Right cardiac atrium (tissue), 5 donors: ENCODE measurements around the gene MTLN. TPM values are rescaled to one million over a fixed set of nuclear protein-coding genes. Genes with fewer than 3 reads are reported as not detected.
A peak's percentile ranks its signal among the peaks of the same experiment; 100 is the strongest.
"Not testable (repeated sequence)": the region's sequence is repeated elsewhere in the genome, so short reads cannot be mapped to it uniquely, and the experiment has no call there.

Experiments used
- ATAC-seq, 2 donors: fragments of 200-7000 bp; cut with Tn5 transposase; one replicate each; pipeline versions ENCODE4 v1.8.0 to v1.9.1; 2020; ENCODE audit warnings: moderate library complexity in 2 of 2, mild to moderate bottlenecking in 1 of 2
- DNase-seq, 3 donors: peaks; one replicate each; pipeline ENCODE4 v3.0.0-alpha.2; 2020
- H3K27ac ChIP-seq: one replicate; pipeline ENCODE4 v1.5.1; 2013; ENCODE audit warnings: mild to moderate bottlenecking, low read length, control low read depth, moderate library complexity
- H3K27me3 ChIP-seq: one replicate; pipeline ENCODE4 v1.6.1; 2013; ENCODE audit not compliant: control insufficient read depth, insufficient read depth
- H3K4me1 ChIP-seq: one replicate; pipeline ENCODE4 v1.6.1; 2013; ENCODE audit warnings: low read length; ENCODE audit not compliant: control insufficient read depth, insufficient read depth
- H3K4me3 ChIP-seq: one replicate; pipeline ENCODE4 v1.5.1; 2013; ENCODE audit warnings: low read length, control low read depth
- H3K9me3 ChIP-seq: one replicate; pipeline ENCODE4 v1.6.1; 2013; ENCODE audit warnings: low read length; ENCODE audit not compliant: control insufficient read depth
- WGBS: extraction: QIAGEN DNeasy Blood & Tissue Kit; methylation state at CpG from one replicate; pipeline ENCODE4 v1.1.7; 2013; 5-methylcytosine and 5-hydroxymethylcytosine counted together
- intact Hi-C, 4 donors: fragments of 100-400 bp; cut with DNase I; formaldehyde crosslinking; loops; one replicate each; pipeline versions ENCODE4 v1.11.0 to v1.14.0; 2022 to 2023
- long read RNA-seq, 4 donors: library from polyadenylated mRNA; unstranded; transcript quantifications; one replicate each; pipeline ENCODE4 v2.0.0, GENCODE V29; 2020 to 2021
- polyA plus RNA-seq: library from polyadenylated mRNA; stranded (reverse); fragments of 200-250 nt; gene quantifications from one replicate; pipeline ENCODE4 v1.2.3, GENCODE V29; 2013
- total RNA-seq, 4 donors: library from RNA; stranded (reverse); fragmentation: NEBNext Ultra II Directional; extraction: Animal tissue kit (Norgen Biotek cat#: 25700); gene quantifications; one replicate each; pipeline ENCODE4 v1.2.1, GENCODE V29; 2021
- donor health status: healthy with polysubstance abuse.
- donor health status: DM: no; HTN: yes; CAD: no.
- donor health status: DM: no; HTN: no; CAD: no.
- donor health status: DM: no; HTN: yes; CAD: no; lungs with severe emphysema.
- donor health status: DM: yes; HTN: yes; CAD: no.

MTLN gene
- total RNA-seq: 100 to 1,000 TPM; 113 to 142 (median 135) TPM
- 565 TPM for polyA plus RNA-seq
- long read RNA-seq, donor 1, transcript MTLN-203 (2 exons, 441 nt): major isoform, 39 of 43 reads
- long read RNA-seq, donor 1, partial matches to known transcripts: 0 of 43 reads
- long read RNA-seq, donor 1, other reads (novel, unspliced or antisense): 4 of 43 reads
- long read RNA-seq, donor 2, transcript MTLN-203 (2 exons, 441 nt): major isoform, 95 of 99 reads
- long read RNA-seq, donor 2, partial matches to known transcripts: 0 of 99 reads
- long read RNA-seq, donor 2, other reads (novel, unspliced or antisense): 4 of 99 reads
- long read RNA-seq, donor 3, transcript MTLN-203 (2 exons, 441 nt): major isoform, 29 of 30 reads
- long read RNA-seq, donor 3, partial matches to known transcripts: 0 of 30 reads
- long read RNA-seq, donor 3, other reads (novel, unspliced or antisense): 1 of 30 reads
- long read RNA-seq, donor 4, transcript MTLN-203 (2 exons, 441 nt): major isoform, 47 of 47 reads
- long read RNA-seq, donor 4, partial matches to known transcripts: 0 of 47 reads
- long read RNA-seq, donor 4, other reads (novel, unspliced or antisense): 0 of 47 reads

- Histone ChIP-seq H3K4me1 (no peaks in the 10 kb centered on the region), H3K9me3 (no peaks in the 10 kb centered on the region), H3K4me3 (peak within 1 kb of the TSS; percentile 68), H3K27ac (peak within 1 kb of the TSS; percentile 82), H3K27me3 (no peaks in the 10 kb centered on the region)
- 4% methylated on average over 54 of the region's 54 CpGs for WGBS
- peak; percentile 93 for ATAC-seq
- intact Hi-C loops: no loop called here
- DNase-seq: peak; percentile 63 to 92 (median 89)
Measured at GRCh38 chr2:110211938-110212858, at the start of gene MTLN. Gene MTLN, minus strand, starts transcription at chr2:110212547. Its CDS starts 22 bp downstream, at chr2:110212525.

GRCh38 chr2:110261910-110262309 is 49.6 kb upstream of the MTLN start:
- H3K27me3 ChIP-seq, intact Hi-C loops, H3K9me3 ChIP-seq, DNase-seq, ATAC-seq, H3K27ac ChIP-seq, H3K4me1 ChIP-seq, H3K4me3 ChIP-seq: not testable (repeated sequence)
- WGBS: no CpG with 5 or more reads among the region's 1 CpG

GRCh38 chr2:110248081-110248795 is 35.9 kb upstream of the MTLN start:
- H3K27me3 ChIP-seq, H3K27ac ChIP-seq, intact Hi-C loops, H3K4me3 ChIP-seq, H3K4me1 ChIP-seq, H3K9me3 ChIP-seq: not testable (repeated sequence)
- peak; percentile 64 to 67 for ATAC-seq
- DNase-seq: peak; percentile 5 to 39 (median 35)
- 59% methylated on average over 6 of the region's 7 CpGs for WGBS

GRCh38 chr2:110245488-110246435 is 33.4 kb upstream of the MTLN start:
- intact Hi-C loops, H3K4me1 ChIP-seq: not testable (repeated sequence)
- WGBS: no CpG with 5 or more reads among the region's 89 CpGs

GRCh38 chr2:110243283-110243682 is 30.9 kb upstream of the MTLN start:
- H3K27ac ChIP-seq, H3K4me3 ChIP-seq, intact Hi-C loops, H3K9me3 ChIP-seq, DNase-seq, H3K27me3 ChIP-seq, H3K4me1 ChIP-seq, ATAC-seq: not testable (repeated sequence)
- 86% methylated on average over 1 of the region's 3 CpGs for WGBS

More at GRCh38 chr2:110245488-110246435, 33.4 kb upstream of the MTLN start:
- DNase-seq, H3K27ac ChIP-seq, H3K4me3 ChIP-seq, H3K27me3 ChIP-seq, H3K9me3 ChIP-seq: not testable (repeated sequence)
- ATAC-seq: peak; percentile 70 to 79

- H3K4me1 ChIP-seq, intact Hi-C loops, ATAC-seq, H3K27me3 ChIP-seq, H3K4me3 ChIP-seq, H3K27ac ChIP-seq, DNase-seq, H3K9me3 ChIP-seq: not testable (repeated sequence)
- WGBS: 51% methylated on average over 5 of the region's 5 CpGs
Measured at GRCh38 chr2:110234514-110234913, 22.2 kb upstream of the MTLN start.

- H3K4me1 ChIP-seq, H3K27ac ChIP-seq, intact Hi-C loops, H3K9me3 ChIP-seq, ATAC-seq, H3K4me3 ChIP-seq, DNase-seq, H3K27me3 ChIP-seq: not testable (repeated sequence)
- no CpG with 5 or more reads among the region's 1 CpG for WGBS
Measured at GRCh38 chr2:110229886-110230285, 17.5 kb upstream of the MTLN start.

GRCh38 chr2:110222626-110223025 is 10.3 kb upstream of the MTLN start:
- H3K9me3 ChIP-seq, H3K4me3 ChIP-seq, H3K27me3 ChIP-seq, ATAC-seq, intact Hi-C loops, DNase-seq, H3K27ac ChIP-seq, H3K4me1 ChIP-seq: not testable (repeated sequence)
- 87% methylated on average over 1 of the region's 1 CpG for WGBS

GRCh38 chr2:110221938-110222337 is 9.6 kb upstream of the MTLN start:
- no peaks in the 10 kb centered on the region for H3K9me3 ChIP-seq
- DNase-seq: no peak
- H3K27me3 ChIP-seq: no peaks in the 10 kb centered on the region
- intact Hi-C loops: no loop called here
- H3K4me3 ChIP-seq: no peak overlapping the region
- H3K27ac ChIP-seq: no peak overlapping the region
- 56% methylated on average over 4 of the region's 4 CpGs for WGBS
- no peak for ATAC-seq
- H3K4me1 ChIP-seq: no peaks in the 10 kb centered on the region

- ATAC-seq: no peak
- intact Hi-C loops: no loop called here
- 74% methylated on average over 2 of the region's 2 CpGs for WGBS
- no peak overlapping the region for H3K27ac ChIP-seq
- no peak overlapping the region for H3K4me3 ChIP-seq
- DNase-seq: no peak
- H3K4me1 ChIP-seq: no peaks in the 10 kb centered on the region
- no peaks in the 10 kb centered on the region for H3K9me3 ChIP-seq
- H3K27me3 ChIP-seq: no peaks in the 10 kb centered on the region
Measured at GRCh38 chr2:110220190-110220564, 7.8 kb upstream of the MTLN start.
